Measurements from ENCODE around the gene TMEM35B.
"Not testable (repeated sequence)": the region's sequence is repeated elsewhere in the genome, so short reads cannot be mapped to it uniquely, and the experiment has no call there.

The TMEM35B gene

GRCh38 chr1:34984793-34985608 is at the start of gene TMEM35B:
TSS of gene TMEM35B (minus strand) at chr1:34985347. CDS start at chr1:34985305, 42 bp downstream.
- DNase-seq (ENCODE audit: low read depth in 2 of 2), result peak; percentile 63 to 74

GRCh38 chr1:35033346-35033745 is 48.2 kb upstream of the TMEM35B start:
- DNase-seq (ENCODE audit: low read depth in 2 of 2), result no peak

- no peak for DNase-seq (ENCODE audit: low read depth in 2 of 2)
These were observed 47.2 kb upstream of the TMEM35B start for GRCh38 chr1:35032384-35032739.

GRCh38 chr1:35030756-35031446 is 45.8 kb upstream of the TMEM35B start:
- DNase-seq (ENCODE audit: low read depth in 2 of 2), result peak; percentile 14 to 22

GRCh38 chr1:35030338-35030737 is 45.2 kb upstream of the TMEM35B start:
- DNase-seq (ENCODE audit: low read depth in 2 of 2), result no peak

DNA sequence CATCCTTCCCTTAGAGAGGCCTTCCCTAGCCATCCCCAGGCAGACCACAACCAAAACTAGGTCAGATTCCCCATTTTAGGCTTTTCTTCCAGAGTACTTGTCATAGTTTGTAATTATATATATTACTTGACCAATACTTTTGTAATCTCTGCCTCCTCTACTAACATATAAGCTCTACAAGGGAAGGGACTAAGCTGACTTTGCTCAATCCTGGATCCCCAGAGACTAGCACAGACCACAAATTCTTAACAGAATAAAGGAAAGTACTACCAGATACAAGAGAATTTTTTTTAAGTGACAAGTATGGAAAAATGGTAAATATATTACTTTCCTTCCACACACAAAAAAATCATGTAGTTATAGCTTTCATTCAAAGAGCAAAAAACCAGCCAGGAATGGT is 44.6 kb upstream of the TMEM35B start:
- DNase-seq (ENCODE audit: low read depth in 2 of 2), result no peak

DNA sequence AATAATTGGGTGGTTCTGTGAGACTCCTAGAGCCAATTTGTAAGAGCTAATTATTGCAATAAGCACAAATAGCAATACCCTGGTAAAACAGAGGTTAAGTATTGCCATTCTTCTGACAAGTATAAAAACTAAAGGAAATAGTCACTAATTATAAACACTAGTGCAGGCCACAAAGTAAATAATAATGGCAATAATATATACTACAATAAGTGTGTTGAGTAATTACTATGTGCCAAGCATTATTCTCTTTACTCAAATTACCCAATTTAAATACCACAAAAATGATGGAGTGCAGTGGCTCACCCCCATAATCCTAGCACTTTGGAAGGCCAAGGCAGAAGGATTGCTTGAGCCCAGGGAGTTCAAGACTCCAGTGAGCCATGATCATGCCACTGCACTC is 31.3 kb upstream of the TMEM35B start:
- no peak for DNase-seq (ENCODE audit: low read depth in 2 of 2)

DNA sequence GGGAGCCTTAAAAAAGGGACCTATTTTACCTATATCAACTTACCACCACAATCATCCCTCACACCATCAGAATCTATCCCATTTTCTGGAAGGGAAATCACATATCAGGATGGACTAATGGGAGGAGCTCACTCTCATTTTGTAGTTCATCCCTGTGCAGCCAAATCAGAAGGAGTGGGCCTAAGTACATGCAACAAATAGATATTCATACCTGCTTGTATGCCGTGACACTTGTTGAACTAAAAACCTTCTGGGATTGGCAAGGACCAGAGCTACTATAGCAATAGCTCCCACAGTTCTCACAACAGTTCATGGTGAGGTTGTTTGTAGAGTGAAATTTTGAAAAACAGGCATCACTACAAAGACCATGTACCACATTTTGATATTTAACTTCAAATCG is 29.3 kb upstream of the TMEM35B start:
- DNase-seq (ENCODE audit: low read depth in 2 of 2), result no peak

- no peak for DNase-seq (ENCODE audit: low read depth in 2 of 2)
These were observed 20.6 kb upstream of the TMEM35B start for GRCh38 chr1:35005711-35006110.

GRCh38 chr1:35001743-35002142 is 16.6 kb upstream of the TMEM35B start:
- no peak for DNase-seq (ENCODE audit: low read depth in 2 of 2)

DNA sequence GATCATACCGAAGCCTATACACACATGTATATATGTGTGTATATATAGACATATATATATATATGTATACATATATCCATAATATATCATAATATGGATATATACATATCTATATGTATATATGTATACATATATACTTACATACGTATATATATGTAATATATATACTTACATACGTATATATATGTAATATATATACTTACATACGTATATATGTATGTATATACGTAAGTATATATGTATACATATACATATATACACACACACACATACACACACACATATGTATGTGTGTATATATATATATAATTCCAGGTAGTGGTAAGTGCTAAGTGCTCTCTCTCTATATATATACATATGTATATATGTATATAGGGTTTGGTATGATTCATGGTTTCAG is 9.7 kb upstream of the TMEM35B start:
- DNase-seq (ENCODE audit: low read depth in 2 of 2), result no peak

- no peak for DNase-seq (ENCODE audit: low read depth in 2 of 2)
These were observed 3.4 kb upstream of the TMEM35B start for GRCh38 chr1:34988581-34988980.

- DNase-seq (ENCODE audit: low read depth in 2 of 2), result no peak
These were observed 3.0 kb upstream of the TMEM35B start for GRCh38 chr1:34988147-34988546.

DNA sequence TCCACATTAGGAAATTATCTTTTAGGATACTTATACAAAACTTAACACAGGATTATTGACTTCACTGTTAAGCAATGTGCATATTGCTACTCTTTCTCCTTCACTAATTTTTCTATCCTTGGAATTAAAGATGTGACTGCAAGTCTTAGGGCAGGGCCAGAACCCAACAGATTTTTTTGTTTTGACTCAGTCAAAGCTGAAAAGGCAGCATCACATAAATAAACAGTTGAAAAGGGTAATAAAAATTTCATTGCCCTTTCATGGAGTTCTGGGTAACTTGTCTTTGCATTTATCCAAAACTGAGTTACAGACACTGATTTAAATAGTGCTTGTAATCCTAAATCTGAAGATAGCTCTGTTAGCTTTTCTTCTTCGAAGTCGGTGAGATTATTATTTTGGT is 1.9 kb upstream of the TMEM35B start:
- DNase-seq (ENCODE audit: low read depth in 2 of 2), result no peak

DNA sequence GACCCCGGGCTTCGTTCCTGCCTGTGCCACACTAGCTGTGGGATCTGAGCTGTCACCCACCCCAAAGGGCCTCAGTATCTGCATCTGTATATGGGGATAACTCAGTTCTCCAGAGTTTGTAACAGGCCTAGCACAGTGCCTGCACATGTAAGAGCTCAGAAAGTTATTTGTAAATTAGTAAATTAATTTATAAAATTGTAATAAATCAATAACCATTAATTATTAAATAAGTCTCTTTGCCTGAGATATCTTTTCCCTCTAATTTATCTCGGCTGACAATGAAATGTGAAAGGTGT is 410 bp upstream of the TMEM35B start:
- DNase-seq (ENCODE audit: low read depth in 2 of 2), result not testable (repeated sequence)

GRCh38 chr1:34984435-34984792 is 733 bp downstream of the TMEM35B start:
- no peak for DNase-seq (ENCODE audit: low read depth in 2 of 2)

GRCh38 chr1:34983700-34984355 is 1.3 kb downstream of the TMEM35B start:
- no peak for DNase-seq (ENCODE audit: low read depth in 2 of 2)

DNA sequence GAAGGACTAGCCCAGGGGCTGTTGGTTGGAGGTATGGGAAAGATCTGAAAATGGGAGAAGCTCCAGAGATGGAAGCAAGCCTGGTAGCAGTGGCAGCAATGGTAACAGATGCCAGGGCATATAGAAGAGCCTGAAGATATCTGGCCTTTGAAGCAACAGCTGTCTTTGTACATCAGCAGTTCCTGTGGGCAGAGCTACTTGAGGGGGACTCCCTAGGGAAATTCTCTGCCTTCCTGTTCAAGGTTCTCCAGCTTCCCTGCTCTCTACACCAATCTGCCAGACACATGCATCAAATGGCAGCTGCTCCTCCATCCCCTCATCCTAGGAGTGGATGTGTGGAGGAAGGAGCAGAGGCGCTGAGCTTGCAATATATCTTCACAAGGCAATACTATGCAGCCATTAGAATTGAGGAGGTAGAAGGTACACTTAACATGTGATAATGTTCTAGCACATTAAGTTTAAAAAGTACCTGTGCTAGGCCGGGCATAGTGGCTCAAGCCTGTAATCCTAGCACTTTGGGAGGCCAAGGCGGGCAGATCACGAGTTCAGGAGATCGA is 2.2 kb downstream of the TMEM35B start:
- no peak for DNase-seq (ENCODE audit: low read depth in 2 of 2)

DNA sequence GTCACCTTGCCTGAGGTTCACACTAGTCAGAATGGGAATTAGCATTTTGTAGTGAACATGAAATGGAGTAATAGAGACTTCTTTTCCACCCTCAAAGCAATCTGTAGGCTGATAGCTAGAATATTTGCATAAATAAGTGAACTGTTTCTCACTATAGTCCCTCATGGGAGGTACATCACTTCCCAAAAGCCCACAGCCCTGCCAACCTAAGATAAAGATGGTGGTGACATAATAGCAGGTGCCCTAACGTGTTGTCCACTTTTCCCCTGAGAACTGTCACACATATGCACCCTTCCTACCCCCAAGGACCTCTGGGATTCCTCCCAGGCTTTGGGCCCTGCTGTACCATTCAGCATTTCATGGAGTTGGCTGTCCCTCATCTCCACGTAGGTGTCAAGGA is 4.4 kb downstream of the TMEM35B start:
- DNase-seq (ENCODE audit: low read depth in 2 of 2), result no peak

- DNase-seq (ENCODE audit: low read depth in 2 of 2), result no peak
These were observed 6.2 kb downstream of the TMEM35B start for GRCh38 chr1:34978921-34979320.

- DNase-seq (ENCODE audit: low read depth in 2 of 2), result no peak
These were observed 7.3 kb downstream of the TMEM35B start for GRCh38 chr1:34977858-34978257.

GRCh38 chr1:34977210-34977471 is 8.0 kb downstream of the TMEM35B start:
- DNase-seq (ENCODE audit: low read depth in 2 of 2), result no peak

All from stimulated activated CD8-positive, alpha-beta memory T cell treated with anti-CD3 and anti-CD28 coated beads, Interleukin-15, amount 100 ng/mL, for 48 hours (primary cell).